Activated CD8-positive, alpha-beta memory T cell treated with anti-CD3 and anti-CD28 coated beads for 1 hour (primary cell): ENCODE data around the gene DDX49.
"Not testable (repeated sequence)": the region's sequence is repeated elsewhere in the genome, so short reads cannot be mapped to it uniquely, and the experiment has no call there.

ENCODE experiments used
- DNase-seq, 2 donors: peaks; one replicate each; pipeline ENCODE4 v3.0.0-alpha.2; 2020; ENCODE audit warnings: low read depth in 1 of 2; ENCODE audit errors: extremely low read depth in 1 of 2

DDX49 gene

DNA sequence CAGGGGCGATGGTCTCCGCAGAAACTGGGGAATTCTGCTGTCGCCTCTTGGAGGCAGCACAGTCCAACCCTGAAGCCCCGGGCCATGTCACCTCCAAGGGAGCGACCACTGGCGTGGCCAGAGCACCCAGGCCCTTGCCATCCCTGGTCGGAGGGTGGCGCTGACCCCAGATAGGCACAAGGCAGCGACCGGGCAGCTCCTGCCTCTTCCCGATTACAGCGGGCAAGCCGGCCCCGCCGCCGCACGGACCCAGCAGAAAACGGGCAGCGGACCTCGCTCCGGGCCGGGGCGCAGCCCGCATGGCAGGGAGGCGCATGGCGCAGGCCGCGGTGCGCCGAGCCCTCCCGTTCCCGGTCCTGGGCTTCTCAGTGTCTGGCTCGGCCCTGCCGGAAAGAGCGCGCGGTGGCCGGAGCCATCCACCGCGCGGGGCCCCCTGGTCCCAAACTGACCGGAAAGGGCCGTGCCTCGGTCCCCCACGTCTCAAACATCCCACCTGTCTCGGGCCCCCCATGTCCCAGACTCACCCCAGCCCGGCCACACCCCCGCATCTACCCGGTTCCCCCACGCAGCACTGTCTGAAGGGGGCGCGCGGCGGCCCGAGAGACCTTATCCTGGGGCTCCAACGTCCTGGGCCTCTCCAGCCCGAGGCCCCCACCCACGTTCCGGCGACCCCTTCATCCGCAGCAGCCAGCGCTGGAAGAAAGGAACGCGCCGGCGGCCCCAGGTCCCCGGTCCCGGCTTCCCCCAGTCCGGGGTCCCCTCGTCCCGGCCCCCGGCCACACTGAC lies 24.3 kb upstream of the DDX49 start:
- DNase-seq: no peak

DNA sequence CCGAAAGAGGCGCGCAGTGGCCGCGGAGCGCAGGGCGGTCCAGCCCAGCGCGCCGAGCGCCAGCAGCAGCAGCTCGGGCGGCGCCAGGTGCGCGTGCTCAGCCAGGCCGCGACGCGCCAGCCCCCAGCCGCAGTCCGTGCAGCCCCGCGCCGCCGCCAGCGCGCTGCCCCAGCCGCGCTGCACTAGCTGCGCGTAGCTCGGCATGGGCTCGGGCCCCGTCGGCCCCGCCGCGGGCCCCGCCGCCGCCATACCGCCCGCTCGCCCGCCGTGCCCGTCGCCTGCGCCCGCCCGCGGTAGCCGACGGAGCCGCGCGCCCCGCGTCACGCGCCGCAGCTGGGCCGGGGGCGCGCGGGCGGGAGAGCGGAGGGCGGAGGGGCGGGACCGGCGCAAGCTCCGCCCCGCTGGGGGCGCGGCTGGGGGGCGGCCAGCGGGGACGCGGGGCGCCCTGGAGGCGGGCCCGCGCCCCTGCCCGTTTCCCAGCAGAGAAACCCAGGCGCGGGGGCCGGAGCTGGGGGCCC lies 23.6 kb upstream of the DDX49 start, which contains the start of gene CERS1:
CERS1 (minus strand) TSS at position 335 of the 518 bp plus-strand sequence; CDS start at position 249, 86 bp downstream.
- no peak for DNase-seq

DNA sequence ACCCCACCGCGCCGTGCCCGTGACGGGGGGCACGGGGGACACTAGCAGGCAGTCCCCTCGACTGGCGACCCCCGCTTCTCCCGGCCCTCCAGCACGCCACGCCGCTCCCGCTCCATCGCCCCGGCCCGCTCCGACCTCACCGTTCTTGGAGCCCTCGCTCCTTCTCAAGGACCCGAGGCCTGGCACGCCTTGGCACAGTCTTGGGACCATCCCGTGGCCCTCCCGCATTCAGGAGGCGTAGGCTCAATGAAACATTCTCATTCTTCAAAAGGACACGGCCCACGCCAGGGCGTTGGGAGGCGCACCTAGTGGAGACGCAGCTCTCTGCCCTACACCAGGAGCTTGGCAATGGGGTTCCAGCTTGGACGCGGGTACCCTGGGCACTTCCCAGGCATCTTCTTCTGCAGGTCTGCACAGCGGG lies 23.1 kb upstream of the DDX49 start:
- DNase-seq: no peak

DNA sequence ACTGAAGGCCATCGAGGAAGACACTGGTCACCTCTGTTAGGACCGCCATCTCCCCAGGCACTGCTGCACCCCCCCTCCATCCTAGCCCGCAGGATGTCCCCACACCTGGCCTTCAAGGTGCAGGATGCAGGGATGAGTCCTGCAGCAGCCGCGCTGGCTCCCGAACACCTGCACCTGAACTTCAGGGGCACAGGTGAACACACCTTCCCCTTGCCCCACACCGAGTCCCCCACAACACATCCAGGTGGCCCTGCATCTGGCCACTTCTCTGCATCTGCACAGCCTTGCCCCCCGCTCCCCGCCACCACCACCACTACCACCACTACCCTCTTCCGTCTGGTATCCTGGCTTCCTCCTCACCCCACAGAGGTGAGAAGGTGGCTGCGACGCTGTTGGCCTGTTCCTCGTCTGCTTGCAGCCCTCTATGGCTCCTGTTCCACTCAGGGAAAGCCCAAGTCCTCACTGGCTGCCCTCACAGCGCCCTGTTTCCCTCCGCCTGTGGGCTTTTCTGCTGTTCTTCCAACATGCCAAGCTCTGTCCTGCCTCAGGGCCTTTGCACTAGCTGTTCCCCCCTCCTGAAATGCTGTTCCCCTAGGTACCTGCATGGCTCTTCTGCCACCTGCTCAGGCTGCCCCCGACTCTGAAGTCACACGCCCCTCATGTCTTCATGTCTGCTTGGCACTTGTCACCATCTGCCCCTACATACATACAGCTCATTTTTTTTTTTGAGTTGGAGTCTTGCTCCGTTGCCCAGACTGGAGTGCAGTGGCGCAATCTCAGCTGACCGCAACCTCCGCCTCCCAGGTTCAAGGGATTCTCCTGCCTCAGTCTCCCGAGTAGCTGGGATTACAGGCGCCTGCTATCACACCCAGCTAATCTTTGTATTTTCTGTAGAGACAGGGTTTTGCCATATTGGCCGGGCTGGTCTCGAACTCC lies 22.2 kb upstream of the DDX49 start:
- no peak for DNase-seq

DNA sequence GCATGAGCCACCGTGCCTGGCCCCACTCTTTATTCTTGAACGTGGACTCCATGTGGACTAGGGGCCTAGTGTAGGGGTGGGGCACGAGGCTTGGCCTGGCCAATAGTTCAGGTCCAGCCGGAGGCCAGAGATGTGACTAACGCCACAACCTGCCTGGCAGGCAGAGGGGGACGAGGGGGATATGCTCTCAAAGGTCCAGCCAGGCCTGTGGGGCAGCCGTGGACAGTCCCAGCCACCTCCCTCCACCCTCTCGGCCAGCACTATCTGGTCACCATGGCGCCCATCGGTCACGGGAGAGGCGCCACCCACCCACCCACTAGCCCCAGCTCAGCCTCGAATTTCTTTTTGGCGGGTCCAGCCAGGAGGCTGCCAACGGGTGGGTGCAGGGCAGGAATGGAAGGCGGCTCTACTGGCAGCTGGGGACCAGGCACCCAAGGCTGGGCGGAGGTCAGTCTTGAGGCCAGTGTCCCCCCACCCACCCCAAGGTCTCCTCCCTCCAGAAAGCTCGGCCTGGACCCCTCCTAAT lies 21.4 kb upstream of the DDX49 start:
- DNase-seq: no peak

DNA sequence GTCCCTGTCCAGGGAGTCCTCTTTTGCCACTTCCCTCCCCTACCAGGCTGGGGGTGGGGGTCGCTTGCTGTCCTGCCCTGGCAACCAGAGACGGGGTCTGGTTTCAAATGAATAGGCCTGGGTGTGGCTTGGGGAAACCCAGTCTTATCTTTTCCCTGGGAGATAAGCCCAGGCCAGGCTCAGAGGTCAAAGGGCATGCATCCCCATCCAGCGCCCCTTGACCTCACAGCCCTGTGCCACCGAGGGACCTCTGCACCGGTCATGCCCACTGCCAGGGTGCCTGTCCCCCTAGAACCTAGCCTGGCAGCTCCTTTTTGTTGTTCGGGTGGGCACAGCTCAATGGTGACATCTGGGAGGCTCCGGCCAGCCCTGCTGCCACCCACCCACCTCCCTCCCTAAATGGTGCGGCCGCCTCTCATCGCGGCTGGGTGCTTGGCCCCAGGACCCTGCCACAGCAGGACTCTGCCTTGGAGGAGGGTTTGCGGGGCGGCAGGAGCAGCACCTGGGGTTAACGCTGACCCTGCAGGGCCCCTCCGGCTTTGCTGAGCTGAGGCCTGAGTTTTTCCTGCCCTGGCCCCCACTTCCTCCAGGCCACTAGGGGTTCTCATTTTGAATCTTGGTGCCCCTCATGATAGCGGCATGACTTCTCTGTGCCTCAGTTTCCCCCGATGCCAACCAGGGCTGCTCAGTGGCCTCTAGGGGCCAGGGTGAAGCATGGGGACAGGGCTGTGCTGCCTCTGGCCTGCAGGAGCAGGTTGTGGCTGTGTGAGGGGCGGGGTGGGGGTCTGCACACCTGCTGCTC lies 20.7 kb upstream of the DDX49 start:
- no peak for DNase-seq

DNA sequence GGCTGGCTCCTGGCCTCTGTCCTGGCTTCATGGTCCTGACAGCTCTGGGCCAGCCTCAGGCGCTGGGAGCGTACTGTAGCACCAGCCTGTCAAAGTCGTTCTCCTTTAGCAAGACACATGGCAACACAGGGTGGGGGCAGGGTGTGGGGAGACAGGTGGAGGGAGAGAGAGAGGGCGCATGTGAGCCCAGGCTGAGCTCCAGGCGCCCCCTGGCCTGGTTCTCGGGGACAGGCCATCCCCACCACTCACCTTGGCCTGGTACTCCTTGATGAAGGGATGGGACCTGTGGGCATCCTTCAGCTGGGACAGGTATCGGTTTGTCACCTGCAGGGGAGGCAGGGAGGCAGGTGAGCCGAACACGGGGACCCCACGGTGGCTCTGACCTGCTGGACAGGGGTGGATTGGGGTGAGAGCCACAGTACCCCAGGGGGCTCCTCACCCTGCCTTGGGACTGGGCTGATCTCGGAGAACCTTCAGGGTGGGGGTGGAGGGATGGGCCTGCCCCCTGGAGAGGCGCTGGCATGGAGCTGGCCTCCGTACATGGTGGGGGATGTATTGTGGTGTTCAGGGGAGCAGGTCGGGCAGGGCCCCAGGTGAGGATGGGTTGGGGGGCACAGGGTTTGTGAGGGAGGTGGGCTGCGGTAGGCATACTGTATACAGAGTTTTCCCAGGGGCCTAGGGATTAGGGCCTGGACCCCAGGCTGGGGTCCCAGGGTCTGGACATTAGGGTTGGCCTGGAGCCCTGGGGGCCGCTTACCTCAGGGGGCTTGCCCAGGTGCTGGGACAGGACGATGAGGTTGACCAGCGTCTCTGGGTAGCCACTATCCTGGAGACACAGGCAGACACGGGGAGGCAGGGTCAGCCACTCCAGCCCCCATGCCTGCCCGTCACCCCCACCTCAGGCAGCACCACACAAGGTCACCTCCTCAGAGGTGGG lies 19.6 kb upstream of the DDX49 start:
- DNase-seq: no peak

DNA sequence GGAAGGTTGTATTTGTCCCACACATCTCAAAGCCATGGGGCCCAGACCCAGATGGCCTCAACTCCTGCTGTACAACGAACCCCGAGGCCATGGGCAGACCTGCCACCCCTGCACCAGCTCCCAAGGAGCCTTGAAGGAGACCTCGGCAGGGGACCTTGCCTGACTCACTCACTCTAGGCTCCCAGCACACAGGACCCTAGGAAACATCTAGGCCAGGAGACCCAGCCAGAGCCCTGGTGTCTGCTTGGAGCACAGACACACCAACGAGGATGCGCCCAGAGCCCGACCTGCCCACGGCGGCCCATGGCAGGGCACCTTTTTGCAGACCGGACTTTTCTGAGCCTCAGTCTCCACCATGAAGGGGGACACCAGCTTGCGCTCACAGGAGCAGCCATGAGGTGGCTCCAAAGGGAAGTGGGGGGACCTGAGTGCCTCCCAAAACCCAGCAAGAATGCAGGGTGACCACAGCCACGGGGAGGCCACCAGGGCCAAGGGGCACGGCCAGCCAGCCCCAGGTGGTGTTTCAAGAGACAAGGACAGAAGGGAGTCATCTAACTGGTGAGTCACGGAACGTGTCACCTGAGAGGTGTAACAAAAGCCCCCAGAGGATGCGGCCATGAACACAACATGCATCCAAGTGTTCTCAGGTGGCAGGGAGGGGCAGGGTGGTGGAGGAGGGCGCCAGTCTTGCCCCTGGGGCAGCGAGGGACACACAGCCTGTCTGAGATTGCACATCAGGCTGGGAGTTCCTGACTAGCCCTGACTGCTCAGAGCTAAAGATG lies 18.6 kb upstream of the DDX49 start:
- DNase-seq: no peak

DNA sequence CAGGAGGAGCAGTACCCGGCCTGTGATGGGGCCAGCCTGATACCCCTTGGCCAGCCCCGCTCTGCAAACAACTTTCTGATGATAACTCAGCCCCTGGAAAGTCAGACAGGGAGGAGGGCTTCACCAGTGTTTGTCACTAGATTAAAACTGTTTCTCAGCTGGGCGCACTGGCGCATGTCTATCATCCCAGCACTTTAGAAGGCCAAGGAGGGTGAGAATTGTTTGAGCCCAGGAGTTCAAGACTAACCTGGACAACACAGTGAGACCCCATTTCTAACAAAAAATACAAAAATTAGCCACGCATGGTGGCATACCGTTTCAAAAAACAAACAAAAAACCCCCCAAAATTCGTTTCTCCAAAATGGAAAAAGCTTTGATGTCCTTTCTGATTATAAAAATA lies 18.0 kb upstream of the DDX49 start:
- DNase-seq: no peak

DNA sequence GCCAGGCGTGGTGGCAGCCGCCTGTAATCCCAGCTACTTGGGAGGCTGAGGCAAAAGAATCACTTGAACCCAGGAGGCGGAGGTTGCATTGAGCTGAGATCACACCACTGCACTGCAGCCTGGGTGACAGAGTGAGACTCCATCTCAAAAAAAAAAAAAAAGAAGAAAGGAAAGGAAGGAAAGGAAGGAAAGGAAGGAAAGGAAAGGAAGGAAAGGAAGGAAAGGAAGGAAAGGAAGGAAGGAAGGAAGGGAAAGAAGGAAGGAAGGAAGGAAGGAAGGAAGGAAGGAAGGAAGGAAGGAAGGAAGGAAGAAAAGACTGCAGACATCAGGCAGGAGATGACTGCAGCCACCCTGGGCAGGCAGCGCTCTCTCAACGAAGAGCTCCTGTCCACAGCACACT lies 17.0 kb upstream of the DDX49 start:
- DNase-seq: not testable (repeated sequence)

DNA sequence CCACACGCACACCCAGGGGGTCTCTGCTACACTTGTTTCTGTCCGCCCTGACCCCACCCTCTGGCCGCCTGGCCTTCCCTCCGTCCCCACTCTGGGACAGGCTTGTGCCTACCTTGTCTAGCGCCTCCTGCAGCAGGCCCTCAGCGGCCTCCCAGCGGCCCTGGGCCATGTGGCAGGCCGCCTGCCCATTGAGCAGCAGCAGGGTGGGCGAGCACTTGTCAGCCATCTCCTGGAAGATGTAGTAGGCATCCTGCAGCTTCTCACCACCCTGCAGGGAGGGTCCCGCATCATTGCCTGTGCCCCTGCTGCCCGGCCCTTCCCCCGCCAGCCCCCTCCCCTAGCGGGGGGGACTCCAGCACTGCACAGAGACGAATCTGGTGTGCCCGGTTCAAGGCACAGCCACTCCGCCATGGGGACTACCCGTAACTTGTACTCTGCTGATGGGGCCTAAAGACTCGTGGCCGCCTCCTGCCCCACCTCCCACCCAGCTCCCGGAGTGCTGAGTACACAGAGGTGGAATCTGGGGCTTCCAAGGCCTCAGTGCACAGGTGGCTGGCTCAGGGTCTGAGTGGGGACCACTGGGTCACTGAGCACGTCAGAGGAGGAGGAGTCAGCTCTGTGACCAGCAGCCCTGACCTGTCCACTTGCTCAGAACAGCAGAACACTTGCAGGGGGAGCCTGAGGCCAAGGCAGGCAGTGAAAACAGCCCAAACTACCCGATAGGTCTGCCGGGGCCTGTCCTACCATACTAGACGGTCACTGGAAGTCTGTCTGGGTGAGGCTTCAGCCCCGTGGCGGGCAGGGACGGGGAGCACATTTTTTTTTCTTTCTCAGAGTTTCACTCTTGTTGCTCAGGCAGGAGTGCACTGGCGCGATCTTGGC lies 16.1 kb upstream of the DDX49 start:
- no peak for DNase-seq

DNA sequence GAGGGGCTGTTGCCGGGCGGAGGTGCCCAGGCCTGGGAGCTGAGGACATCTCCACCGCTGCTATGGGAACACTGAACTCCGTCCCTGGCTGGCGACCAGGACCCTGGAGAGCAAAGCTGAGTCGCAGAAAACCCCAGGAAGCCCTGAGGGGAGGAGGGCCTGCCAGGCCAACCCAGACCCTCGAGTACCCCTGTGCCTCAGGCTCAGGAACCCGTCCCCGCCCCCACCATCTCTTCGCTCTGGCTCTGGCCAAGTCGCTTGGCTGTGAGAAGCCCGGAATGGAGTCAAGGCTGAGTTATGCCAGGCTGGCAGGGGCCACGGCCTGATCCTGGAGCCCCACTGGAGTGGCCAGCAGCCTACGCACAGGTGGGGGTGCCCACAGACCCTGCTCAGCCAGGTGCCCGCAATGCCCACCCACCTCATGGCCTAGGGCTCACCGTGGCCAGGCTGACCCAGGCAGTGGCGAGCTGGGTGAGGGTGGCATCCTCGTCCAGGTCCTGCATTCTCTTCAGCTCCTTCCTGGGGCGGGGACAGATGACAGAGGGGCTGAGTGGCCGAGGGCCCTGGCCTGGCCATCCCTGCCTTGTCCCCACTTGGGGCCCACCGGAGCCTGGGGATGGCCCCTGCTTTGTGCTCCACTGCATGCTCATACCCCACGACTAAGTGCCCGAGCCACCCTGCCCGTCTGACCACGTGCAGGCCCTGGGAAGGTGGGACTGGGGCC lies 15.0 kb upstream of the DDX49 start:
- no peak for DNase-seq

DNA sequence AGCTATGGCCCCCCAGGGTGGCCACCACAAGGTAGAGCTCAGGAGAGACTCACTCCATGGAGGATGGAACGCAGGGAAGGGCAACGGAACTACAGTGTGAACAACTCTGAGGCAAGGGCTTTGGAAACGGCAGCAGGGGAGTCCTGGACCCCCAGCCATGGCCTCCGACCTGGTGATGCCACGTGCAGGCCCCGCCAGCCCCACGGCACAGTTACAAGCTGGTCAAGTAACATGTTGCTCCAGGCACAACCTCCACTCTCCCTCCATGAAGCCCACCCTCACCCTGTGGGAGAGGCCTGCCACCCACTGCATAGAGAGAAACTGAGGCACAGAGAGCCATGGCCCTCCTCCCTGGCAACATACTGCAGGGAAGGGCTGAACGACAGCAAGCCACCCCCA lies 14.5 kb upstream of the DDX49 start:
- no peak for DNase-seq

DNA sequence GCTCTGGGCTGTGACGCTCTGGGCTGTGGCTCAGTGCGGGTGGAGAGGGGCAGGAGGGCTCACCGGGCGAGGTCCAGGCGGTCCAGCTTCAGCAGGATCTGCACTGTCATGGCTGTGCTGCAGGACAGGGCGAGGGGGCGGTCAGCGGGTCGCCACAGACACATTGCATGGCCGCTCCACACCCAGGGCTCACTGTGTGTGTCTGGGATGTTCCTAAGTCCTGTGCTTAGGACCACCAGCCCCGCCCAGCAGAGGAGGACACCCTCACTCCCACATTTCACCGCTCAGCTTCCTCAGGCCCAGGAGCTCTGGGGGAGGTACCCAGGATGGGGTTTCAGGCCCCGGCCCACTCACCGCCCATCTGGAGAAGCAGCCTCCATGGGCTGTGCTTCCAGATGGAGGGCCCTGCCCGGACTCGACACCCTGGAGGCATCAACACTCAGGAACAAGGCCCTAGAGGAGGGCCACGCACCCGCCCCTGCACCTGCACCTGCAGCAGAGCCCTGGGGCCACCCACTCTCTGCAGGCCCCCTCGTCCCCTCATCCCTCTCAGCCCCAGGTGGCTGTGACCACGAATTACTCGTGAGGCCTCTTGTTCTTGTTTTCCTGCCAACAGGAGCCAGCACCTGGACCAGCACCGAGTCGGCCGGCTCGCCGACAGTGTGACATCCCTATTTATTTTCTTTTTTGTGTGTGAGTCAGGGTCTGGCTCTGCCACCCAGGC lies 13.8 kb upstream of the DDX49 start:
- no peak for DNase-seq

DNA sequence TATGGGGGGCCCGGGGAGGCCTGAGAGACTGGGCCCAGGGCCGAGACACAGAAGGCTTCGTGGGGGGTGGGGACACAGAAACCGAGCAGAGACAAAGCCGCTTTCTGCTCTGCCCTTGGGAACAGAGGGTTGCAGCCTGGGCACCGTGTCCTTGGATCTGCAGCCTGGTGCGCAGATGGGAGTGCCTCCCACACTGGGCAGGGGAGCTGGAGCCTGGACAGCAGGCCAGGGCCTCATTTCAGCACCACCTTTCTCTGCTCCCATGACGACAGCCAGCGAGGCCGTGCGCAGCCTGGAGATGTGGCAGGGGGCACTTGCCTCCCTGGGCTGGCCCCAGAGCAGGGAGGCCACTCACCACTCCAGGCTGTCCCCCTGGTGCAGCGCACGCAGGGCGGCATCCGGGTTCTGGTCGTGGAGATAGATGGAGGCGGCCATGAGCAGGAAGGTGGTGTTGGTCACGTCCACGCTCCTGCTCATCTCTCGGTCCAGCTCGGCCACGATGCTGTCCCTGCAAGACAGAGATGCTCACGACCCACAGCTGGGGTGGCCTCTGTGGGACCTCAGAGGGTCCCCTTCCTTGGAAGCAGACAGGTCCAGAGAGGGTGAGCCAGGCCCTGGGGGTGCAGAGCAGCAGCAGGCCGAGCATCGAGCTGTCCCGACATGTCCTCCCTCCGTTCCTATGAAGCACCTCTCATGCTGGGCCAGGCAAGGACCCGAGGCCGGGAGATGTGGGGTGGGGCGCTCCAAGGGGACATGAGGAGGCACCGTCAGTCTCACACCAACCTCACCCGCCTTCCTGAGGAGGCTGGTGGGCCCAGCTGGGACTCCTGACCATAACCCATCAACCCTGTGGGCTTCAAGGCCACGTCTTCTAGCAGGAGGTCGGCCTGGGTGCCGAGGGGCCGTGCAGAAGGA lies 12.7 kb upstream of the DDX49 start:
- no peak for DNase-seq
